ENCODE results near the gene ADAMTS12. TPM values are rescaled to one million over a fixed set of nuclear protein-coding genes. Genes with fewer than 3 reads are reported as not detected.

Gene ADAMTS12
- total RNA-seq, 4 donors from 2014 or later, result 0.22 to 1.2 (median 0.77) TPM

DNA sequence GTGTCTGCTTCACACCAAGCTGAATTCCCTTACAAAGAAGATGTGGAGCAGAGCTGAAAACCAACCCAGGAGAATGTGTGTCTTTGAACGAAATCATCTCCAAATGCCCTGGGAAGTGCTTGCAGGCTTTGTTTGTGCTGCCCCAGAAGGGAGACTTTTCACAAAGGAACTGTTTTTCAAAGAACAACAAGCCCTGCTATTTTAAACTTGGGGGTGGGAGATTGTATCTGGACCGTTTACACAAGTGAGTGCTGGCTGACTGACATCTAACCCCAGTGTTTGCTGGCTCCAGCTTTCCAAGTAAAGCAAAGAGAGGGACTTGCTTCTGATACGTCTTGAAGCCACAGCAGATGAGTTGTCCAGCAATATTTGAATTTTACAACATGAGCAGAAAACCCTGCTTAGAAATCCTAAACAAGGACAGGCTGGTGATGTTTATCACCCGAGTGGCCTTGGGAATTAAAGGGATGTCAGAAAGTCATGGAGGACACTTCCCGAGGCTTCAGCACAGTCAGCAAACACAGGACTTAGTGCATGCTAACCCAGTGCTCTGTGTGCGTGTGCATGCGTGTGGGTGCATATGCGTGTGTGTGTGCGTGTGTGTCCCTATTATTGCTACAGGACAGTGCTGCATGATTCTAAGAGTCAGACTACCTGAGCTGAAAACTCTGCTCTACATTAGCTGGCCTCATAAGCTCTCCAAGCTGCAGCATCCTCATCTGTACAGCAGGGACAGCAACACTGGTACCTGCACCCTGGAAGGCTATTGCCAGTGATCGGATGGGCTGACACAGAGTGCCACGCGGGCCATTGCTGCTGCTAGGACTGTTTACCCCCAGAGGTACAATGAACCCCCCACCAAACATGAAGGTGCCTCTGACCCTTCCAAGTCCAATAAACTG, 1.4 kb downstream of the ADAMTS12 start:
- DNase-seq (ENCODE audit: low spot score in 2 of 2), result no peak
- intact Hi-C loops (cut with DNase I; ENCODE audit: low total_unique reads), result no loop called here
- 52 to 59% methylated on average over 12 of the region's 12 CpGs for WGBS, 2 donors
- no peak for TF ChIP-seq POLR2A (IDR thresholded peaks at IDR 0.05)
- TF ChIP-seq, protein P1, sequence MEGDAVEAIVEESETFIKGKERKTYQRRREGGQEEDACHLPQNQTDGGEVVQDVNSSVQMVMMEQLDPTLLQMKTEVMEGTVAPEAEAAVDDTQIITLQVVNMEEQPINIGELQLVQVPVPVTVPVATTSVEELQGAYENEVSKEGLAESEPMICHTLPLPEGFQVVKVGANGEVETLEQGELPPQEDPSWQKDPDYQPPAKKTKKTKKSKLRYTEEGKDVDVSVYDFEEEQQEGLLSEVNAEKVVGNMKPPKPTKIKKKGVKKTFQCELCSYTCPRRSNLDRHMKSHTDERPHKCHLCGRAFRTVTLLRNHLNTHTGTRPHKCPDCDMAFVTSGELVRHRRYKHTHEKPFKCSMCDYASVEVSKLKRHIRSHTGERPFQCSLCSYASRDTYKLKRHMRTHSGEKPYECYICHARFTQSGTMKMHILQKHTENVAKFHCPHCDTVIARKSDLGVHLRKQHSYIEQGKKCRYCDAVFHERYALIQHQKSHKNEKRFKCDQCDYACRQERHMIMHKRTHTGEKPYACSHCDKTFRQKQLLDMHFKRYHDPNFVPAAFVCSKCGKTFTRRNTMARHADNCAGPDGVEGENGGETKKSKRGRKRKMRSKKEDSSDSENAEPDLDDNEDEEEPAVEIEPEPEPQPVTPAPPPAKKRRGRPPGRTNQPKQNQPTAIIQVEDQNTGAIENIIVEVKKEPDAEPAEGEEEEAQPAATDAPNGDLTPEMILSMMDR (IDR thresholded peaks at IDR 0.05), result no peak
- no peak overlapping the region for H3K4me3 ChIP-seq (ENCODE audit: low read depth, poor library complexity, severe bottlenecking)

DNA sequence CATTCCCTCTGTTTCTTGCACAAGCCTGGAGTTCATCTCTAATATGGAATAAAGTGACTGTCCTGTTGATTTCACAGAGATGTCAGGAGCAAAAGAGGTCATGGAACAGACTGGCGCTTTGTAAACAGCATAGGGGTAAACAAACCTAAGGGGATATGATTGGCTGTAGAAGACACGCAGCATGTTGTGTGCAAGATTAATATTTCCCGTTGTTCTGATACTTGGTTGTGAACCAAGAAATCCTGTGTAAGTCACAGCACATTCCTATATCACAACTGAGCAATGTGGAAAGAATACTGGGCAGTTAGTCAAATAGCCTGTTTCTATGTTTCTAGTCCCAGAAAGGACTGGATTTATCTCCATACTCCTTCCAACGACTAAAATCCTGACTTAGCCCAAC, 3.2 kb downstream of the ADAMTS12 start:
- TF ChIP-seq, protein P1 (IDR thresholded peaks at IDR 0.05), result no peak
- no peak for TF ChIP-seq POLR2A (IDR thresholded peaks at IDR 0.05)
- intact Hi-C loops (cut with DNase I; ENCODE audit: low total_unique reads), result no loop called here
- no peak for DNase-seq (ENCODE audit: low spot score in 2 of 2)
- no peak overlapping the region for H3K4me3 ChIP-seq (ENCODE audit: low read depth, poor library complexity, severe bottlenecking)
- 75 to 76% methylated on average over 4 of the region's 4 CpGs for WGBS, 2 donors

DNA sequence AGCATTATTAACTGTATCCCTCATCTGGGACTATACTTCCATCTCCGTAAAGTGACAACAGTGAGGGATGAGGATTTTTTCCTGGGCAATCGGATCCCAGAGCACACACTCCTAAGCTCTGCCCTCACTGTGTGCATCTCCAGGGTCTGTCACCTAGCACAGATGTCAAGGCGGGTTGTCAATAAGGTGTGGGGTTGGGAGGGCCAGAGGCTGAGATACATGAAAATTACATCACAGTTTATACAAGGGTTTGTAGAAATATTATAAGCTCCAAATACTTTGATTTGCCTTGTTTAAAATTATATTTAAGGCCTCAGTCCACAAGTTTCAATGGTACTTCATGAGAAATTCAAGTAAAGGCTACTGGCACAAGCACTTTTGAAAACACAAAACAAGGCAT, 4.5 kb downstream of the ADAMTS12 start:
- 79 to 97% methylated on average over 3 of the region's 3 CpGs for WGBS, 2 donors
- no peak for DNase-seq (ENCODE audit: low spot score in 2 of 2)
- H3K4me3 ChIP-seq (ENCODE audit: low read depth, poor library complexity, severe bottlenecking), result no peak overlapping the region
- TF ChIP-seq, protein P1 (IDR thresholded peaks at IDR 0.05), result no peak
- TF ChIP-seq POLR2A (IDR thresholded peaks at IDR 0.05), result no peak
- intact Hi-C loops (cut with DNase I; ENCODE audit: low total_unique reads), result no loop called here

DNA sequence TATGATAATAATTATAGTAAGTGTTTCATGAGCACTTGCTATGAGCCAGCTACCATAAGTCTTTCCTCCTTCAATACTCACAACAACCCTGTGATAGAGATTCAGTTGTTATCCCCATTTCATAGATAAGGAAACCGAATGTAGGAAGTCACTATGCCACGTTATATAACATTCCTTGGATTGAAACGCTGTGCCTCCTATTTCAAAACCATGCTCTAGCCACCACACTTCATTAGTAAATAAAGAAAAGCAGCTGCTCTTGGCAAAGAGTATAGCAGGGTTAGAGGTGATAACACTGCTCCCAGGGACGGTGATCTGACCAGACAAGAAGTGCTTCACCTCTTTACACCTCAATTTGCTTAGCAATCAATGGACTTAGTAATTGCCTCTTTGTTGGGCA, 5.5 kb downstream of the ADAMTS12 start:
- DNase-seq (ENCODE audit: low spot score in 2 of 2), result no peak
- intact Hi-C loops (cut with DNase I; ENCODE audit: low total_unique reads), result no loop called here
- WGBS, 2 donors, result 74 to 79% methylated on average over 4 of the region's 4 CpGs
- H3K4me3 ChIP-seq (ENCODE audit: low read depth, poor library complexity, severe bottlenecking), result no peak overlapping the region
- TF ChIP-seq POLR2A (IDR thresholded peaks at IDR 0.05), result no peak
- TF ChIP-seq, protein P1 (IDR thresholded peaks at IDR 0.05), result no peak

DNA sequence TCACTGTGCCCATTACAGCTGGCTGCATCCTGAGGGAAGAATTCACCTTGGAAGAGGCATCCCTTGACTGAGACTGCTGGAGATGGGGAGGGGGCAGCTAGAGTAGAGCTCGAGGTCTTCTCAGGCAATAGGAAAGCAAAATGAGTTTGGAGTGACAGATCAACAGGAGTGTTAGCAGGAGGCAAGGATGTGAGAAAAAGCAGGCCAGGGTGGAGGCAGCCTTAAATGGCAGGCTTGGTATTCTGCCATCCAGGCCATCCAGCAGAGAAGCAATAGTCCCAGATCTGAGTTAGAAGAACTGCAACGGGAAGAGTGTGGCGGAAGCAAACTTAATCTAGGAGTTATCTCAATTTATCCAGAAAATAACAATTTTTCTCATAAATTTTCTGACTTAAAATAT, 6.1 kb downstream of the ADAMTS12 start:
- intact Hi-C loops (cut with DNase I; ENCODE audit: low total_unique reads), result no loop called here
- TF ChIP-seq, protein P1 (IDR thresholded peaks at IDR 0.05), result no peak
- no peak for TF ChIP-seq POLR2A (IDR thresholded peaks at IDR 0.05)
- 61 to 74% methylated on average over 3 of the region's 3 CpGs for WGBS, 2 donors
- no peak for DNase-seq (ENCODE audit: low spot score in 2 of 2)
- no peak overlapping the region for H3K4me3 ChIP-seq (ENCODE audit: low read depth, poor library complexity, severe bottlenecking)

Data from lower leg skin (tissue), 4 donors.